ENCODE measurements around the gene NF2. TPM values are rescaled to one million over a fixed set of nuclear protein-coding genes. Genes with fewer than 3 reads are reported as not detected.

The NF2 gene
- total RNA-seq, 1 experiment from 2014 or later = 50.9 TPM

DNA sequence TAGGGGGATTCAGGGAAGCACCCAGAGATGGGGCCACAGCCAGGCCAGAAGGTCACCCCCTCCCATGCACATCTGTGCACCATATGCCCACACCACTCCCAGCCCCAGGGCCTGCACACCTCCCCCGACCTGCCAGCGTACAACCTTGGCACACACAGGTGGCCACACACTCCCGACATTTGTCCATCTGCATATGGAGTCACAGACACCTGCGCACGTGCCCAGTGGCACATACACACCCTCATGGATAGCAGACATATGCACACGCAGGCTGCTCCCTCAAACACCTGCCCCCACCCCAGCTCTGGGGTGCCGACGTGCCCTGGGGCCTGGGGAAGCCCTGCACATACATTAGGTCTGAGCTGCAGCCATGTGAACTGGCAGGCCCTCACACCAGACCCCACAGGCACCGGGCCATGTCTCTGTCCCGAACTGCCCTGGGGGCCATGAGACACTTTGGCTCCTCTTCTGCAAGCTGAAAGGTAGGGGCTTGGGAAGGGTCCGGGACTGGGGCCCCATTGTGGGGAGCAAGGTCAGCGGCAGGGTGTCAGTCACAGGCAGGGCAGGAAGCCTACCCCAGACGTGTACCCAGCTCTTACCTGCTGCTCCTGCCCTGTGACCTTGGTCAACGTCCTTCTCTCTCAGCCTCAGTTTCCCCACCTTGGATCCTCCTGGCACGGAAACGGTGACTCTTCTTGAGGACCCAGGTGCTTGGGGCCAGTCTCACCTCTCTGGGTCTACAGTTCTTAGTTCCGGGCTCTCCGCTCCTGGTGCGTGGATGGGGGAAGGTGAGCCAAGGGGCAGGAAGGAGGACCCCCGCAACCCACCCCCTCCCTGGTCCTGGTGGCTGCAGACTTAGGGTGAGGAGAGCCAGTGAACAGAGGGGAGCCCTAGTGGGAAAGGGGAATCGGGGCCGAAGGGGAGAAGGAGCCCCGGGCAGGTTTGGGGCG is 115.8 kb downstream of the NF2 start:
- H3T11ph ChIP-seq (ENCODE audit: low read length) = no peak overlapping the region
- no peak overlapping the region for H2BK20ac ChIP-seq (ENCODE audit: low read depth, low read length, poor library complexity, severe bottlenecking)
- no peak for DNase-seq
- H3K23me2 ChIP-seq (ENCODE audit: insufficient read length, low read depth, low read length, poor library complexity, severe bottlenecking) = peaks cover 4% of the 10 kb centered on the region
- H3K27me3 Mint-ChIP-seq (ENCODE audit: low read depth) = peaks cover 89% of the 10 kb centered on the region
- no peaks in the 10 kb centered on the region for H3K79me2 ChIP-seq (ENCODE audit: insufficient read depth, low read length)
- no peak overlapping the region for H4K91ac ChIP-seq (ENCODE audit: insufficient read length, low read depth, low read length)
- H3K56ac ChIP-seq (ENCODE audit: insufficient read length, low read depth, low read length) = no peak overlapping the region
- no peak overlapping the region for H3K27ac ChIP-seq (ENCODE audit: insufficient read length, low read depth, low read length)
- no peaks in the 10 kb centered on the region; a peak in 2 of 7 replicates for H3K36me3 Mint-ChIP-seq (ENCODE audit: insufficient read depth in 1 of 3, low read depth in 3 of 3)
- H2BK5ac ChIP-seq (ENCODE audit: insufficient read length, low read length) = no peak overlapping the region
- no peaks in the 10 kb centered on the region for H3K9me3 ChIP-seq (ENCODE audit: control insufficient read depth, low read depth, low read length)
- no peak overlapping the region for H2BK12ac ChIP-seq (ENCODE audit: insufficient read length, low read depth, low read length)
- H3K27ac Mint-ChIP-seq = no peak overlapping the region
- H2BK120ac ChIP-seq (ENCODE audit: low read depth, low read length, poor library complexity, severe bottlenecking) = no peak overlapping the region
- peak overlapping the region; percentile 14 for H3K4me2 ChIP-seq (ENCODE audit: insufficient read depth, insufficient read length, low read length)
- H3K9ac ChIP-seq (ENCODE audit: extremely low read depth, insufficient read length, low read length) = no peak overlapping the region
- H3K4me1 Mint-ChIP-seq = peaks cover 4 to 15% of the 10 kb centered on the region in 2 experiments; a peak in 2 of 4 replicates
- no peak overlapping the region for H4K8ac ChIP-seq (replicated peaks; ENCODE audit: insufficient read length, low read depth, low read length)
- H4K5ac ChIP-seq (ENCODE audit: insufficient read length, low read depth, low read length) = no peak overlapping the region
- H2AFZ ChIP-seq (ENCODE audit: low read length) = no peak overlapping the region
- H3K9me3 Mint-ChIP-seq = no peaks in the 10 kb centered on the region; a peak in 1 of 5 replicates
- H3K4ac ChIP-seq (ENCODE audit: low read depth, low read length) = no peak overlapping the region
- no peaks in the 10 kb centered on the region for H3K4me1 ChIP-seq (ENCODE audit: insufficient read depth, low read length)
- no peaks in the 10 kb centered on the region for H4K20me1 ChIP-seq (ENCODE audit: control insufficient read depth, insufficient read depth, insufficient read length)
- no peak overlapping the region for H2AK5ac ChIP-seq (ENCODE audit: insufficient read length, low read length)
- no peak overlapping the region for H2BK15ac ChIP-seq (ENCODE audit: low read depth, low read length)
- H3K14ac ChIP-seq (ENCODE audit: insufficient read depth, low read length) = no peak overlapping the region
- H3K18ac ChIP-seq (ENCODE audit: insufficient read length, low read depth, low read length) = no peak overlapping the region
- TF ChIP-seq, protein P1, sequence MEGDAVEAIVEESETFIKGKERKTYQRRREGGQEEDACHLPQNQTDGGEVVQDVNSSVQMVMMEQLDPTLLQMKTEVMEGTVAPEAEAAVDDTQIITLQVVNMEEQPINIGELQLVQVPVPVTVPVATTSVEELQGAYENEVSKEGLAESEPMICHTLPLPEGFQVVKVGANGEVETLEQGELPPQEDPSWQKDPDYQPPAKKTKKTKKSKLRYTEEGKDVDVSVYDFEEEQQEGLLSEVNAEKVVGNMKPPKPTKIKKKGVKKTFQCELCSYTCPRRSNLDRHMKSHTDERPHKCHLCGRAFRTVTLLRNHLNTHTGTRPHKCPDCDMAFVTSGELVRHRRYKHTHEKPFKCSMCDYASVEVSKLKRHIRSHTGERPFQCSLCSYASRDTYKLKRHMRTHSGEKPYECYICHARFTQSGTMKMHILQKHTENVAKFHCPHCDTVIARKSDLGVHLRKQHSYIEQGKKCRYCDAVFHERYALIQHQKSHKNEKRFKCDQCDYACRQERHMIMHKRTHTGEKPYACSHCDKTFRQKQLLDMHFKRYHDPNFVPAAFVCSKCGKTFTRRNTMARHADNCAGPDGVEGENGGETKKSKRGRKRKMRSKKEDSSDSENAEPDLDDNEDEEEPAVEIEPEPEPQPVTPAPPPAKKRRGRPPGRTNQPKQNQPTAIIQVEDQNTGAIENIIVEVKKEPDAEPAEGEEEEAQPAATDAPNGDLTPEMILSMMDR (conservative IDR thresholded peaks at IDR 0.05) = no peak
- H3K23ac ChIP-seq (ENCODE audit: insufficient read length, low read depth, low read length) = no peak overlapping the region
- WGBS (ENCODE audit: extremely low coverage, insufficient read length, low lambda C conversion rate) = no CpG with 5 or more reads among the region's 24 CpGs
- peaks cover 24% of the 10 kb centered on the region; the same call in 1 of the 2 replicates for H3K27me3 ChIP-seq (ENCODE audit: insufficient read depth, low read length)
- H3K4me3 Mint-ChIP-seq = peak overlapping the region; percentile 27 to 67; a peak in 4 of 5 replicates
- no peaks in the 10 kb centered on the region for H3K79me1 ChIP-seq (ENCODE audit: insufficient read depth, low read depth, low read length, poor library complexity, severe bottlenecking)

All from H9 (cell line).